ACHN (cell line): ENCODE measurements around the gene MBD3L4.

ENCODE experiments used
- DNase-seq: peaks from one replicate; pipeline ENCODE4 v3.0.0-alpha.2; 2015
- in situ Hi-C: cut with HindIII; loops from 2 replicates; pipeline ENCODE4 v1.10.0; 2017; ENCODE audit warnings: low sequenced_read_pairs, low pct_ligation_motif_present, low pct_unique_long_range_greater_than_20kb

The MBD3L4 gene

DNA sequence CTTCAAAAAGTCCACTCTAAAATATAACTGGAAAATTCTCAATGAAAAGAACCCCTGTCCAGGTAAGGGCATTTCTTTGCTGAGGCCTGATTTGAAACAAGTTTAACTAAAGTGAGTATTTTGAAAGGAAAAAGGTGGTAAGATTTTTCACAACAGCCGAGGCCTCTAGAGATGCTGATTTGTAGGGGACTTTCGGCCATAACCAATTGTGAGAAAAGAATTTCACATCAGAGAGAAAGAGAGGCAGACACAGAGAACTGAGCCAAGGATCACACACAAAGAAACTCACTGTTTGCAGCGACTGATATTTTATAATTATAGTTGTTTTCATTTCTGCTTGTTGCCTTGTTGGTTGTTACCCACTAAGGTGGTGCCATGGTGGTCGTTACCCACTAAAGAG lies 43.2 kb downstream of the MBD3L4 start:
- in situ Hi-C loops: no loop called here
- DNase-seq: no peak

- in situ Hi-C loops: no loop called here
- DNase-seq: no peak
These were observed 44.9 kb downstream of the MBD3L4 start for GRCh38 chr19:6995054-6995453.

DNA sequence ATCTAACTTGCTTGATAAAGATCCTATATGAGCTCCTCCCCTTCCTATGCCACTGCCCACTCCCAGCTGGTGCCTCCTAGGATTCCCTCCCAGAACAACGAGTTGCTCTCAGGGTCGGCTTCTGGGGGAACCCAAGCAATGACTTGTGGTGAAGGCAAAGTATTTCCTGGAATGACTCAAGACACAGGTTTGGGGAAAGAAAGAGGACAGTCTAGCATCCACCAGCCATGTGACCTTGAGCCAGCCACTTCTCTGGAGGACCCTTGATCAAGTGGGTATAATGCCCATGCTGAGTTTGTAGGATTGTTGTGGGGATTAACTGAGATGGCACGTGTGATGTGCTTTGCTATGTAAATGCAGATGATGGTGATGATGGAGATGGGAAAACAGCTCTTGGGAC lies 51.7 kb downstream of the MBD3L4 start:
- DNase-seq: no peak
- in situ Hi-C loops: no loop called here

DNA sequence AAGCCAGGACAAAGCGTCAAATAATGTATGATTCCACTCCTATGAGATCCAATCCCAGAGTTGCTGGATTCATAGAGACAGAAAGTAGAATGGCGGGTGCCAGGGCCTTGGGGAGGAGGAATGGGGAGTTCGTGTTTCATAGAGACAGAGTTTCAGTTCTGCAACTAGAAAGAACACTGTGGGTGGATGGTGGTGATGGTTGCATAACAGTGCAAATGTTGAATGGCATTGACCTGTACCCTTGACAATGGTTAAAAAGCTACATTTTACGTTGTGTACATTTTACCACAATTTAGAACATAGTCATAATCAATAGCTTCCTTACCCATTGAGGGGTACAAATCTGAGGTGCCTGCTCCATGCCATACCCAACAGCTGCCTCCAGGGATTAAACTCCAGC lies 52.1 kb downstream of the MBD3L4 start:
- in situ Hi-C loops: no loop called here
- no peak for DNase-seq
